Measurements from ENCODE around the gene CELF4.

CELF4 gene

DNA sequence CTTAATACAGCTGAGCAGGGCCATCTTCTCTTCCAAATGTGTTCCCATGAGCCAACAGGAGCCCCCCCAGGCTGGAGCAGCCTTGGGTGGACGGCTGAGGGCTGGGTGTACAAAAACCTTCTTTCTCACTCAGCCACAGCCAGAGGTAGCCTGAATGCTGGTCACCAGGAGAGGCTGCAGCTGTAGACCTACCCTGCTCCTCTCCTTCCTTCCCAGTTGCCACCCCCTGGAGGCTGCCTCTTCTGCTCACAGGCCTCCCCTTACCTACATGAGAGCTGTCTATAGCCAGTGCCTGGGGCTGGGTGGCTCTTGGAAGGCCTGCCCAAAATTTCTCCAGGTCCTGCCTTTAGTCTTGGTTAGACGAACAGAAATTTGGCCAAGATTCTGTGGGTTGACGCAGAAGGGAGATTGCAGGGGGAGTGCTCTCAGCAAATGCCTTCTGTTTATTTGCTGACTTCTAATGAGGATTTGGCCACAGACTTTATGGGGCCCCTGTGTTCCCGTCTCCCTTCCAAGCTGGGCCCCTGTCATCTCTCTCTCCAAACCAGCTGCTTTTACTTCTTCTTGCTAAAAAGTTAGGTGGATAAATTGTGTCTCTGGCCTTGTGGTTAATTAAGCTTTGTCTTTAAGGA, 18.3 kb downstream of the CELF4 start:
- Histone ChIP-seq H3K4me1 (ENCODE audit: control insufficient read depth, insufficient read depth, low read length) (no peaks in the 10 kb centered on the region), H3K27me3 (ENCODE audit: control insufficient read depth in 1 of 2, insufficient read depth in 2 of 2, low read length in 2 of 2) (peaks cover 14 to 20% of the 10 kb centered on the region in 2 donors), H3K4me3 (ENCODE audit: low read length in 2 of 2) (no peak overlapping the region), H3K9ac (ENCODE audit: low read length in 2 of 2) (no peak overlapping the region), H3K36me3 (ENCODE audit: control insufficient read depth in 2 of 2, insufficient read depth in 2 of 2, low read length in 2 of 2) (no peaks in the 10 kb centered on the region), H3K9me3 (ENCODE audit: control insufficient read depth in 2 of 2, low read length in 2 of 2) (no peaks in the 10 kb centered on the region), H3K27ac (ENCODE audit: low read length) (no peak overlapping the region)

GRCh38 chr18:37546651-37547050, 18.9 kb downstream of the CELF4 start:
- Histone ChIP-seq H3K4me3 (ENCODE audit: low read length in 2 of 2) (no peak overlapping the region), H3K9me3 (ENCODE audit: control insufficient read depth in 2 of 2, low read length in 2 of 2) (no peaks in the 10 kb centered on the region), H3K9ac (ENCODE audit: low read length in 2 of 2) (no peak overlapping the region), H3K36me3 (ENCODE audit: control insufficient read depth in 2 of 2, insufficient read depth in 2 of 2, low read length in 2 of 2) (no peaks in the 10 kb centered on the region), H3K4me1 (ENCODE audit: control insufficient read depth, insufficient read depth, low read length) (no peaks in the 10 kb centered on the region), H3K27me3 (ENCODE audit: control insufficient read depth in 1 of 2, insufficient read depth in 2 of 2, low read length in 2 of 2) (peaks cover 14 to 20% of the 10 kb centered on the region in 2 donors), H3K27ac (ENCODE audit: low read length) (no peak overlapping the region)

- H3K36me3 ChIP-seq (ENCODE audit: control insufficient read depth in 2 of 2, insufficient read depth in 2 of 2, low read length in 2 of 2): no peaks in the 10 kb centered on the region
- H3K27me3 ChIP-seq (ENCODE audit: control insufficient read depth in 1 of 2, insufficient read depth in 2 of 2, low read length in 2 of 2): peaks cover 14 to 17% of the 10 kb centered on the region in 2 donors
- H3K4me1 ChIP-seq (ENCODE audit: control insufficient read depth, insufficient read depth, low read length): no peaks in the 10 kb centered on the region
- no peak overlapping the region for H3K27ac ChIP-seq (ENCODE audit: low read length)
- no peak overlapping the region for H3K9ac ChIP-seq (ENCODE audit: low read length in 2 of 2)
- no peak overlapping the region for H3K4me3 ChIP-seq (ENCODE audit: low read length in 2 of 2)
- no peaks in the 10 kb centered on the region for H3K9me3 ChIP-seq (ENCODE audit: control insufficient read depth in 2 of 2, low read length in 2 of 2)
These were observed 19.4 kb downstream of the CELF4 start for GRCh38 chr18:37546272-37546537.

DNA sequence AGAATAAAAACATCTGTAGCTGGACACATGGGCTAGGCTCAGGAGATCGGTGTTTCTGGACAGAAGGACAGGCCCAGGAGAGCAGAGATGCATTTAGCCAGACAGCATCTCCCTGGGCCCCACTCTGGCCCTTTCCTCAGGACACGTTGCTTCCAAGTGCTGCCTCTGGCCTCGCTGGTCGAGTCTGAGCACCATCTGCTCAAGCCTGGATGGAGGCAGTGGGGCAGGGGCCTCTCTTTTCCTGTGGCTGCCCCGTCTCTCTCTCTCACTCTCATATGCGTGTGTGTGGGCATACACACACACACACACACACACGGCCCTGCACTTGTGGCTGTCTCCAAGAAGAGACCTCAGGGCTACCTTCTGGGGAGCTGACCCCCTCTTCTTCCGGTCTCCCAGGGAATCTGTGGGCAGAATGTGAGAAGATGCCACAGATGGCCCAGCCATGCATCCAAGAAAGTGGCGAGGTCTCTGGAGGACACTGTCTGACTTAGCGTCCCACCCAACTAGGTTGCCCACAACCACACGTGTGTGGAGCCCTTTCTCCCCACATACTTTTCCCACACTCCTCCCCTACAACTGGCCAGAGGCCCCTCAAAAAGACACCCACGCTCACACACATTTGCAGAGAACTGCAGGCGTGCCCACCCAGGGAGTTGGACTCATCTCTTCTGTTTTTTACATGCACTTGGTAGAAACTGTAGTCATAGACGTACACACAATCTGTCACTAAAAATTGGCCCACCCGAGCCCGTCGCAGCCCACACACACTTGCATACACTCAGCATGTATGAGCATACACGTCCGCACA, 19.9 kb downstream of the CELF4 start:
- Histone ChIP-seq H3K27me3 (ENCODE audit: control insufficient read depth in 1 of 2, insufficient read depth in 2 of 2, low read length in 2 of 2) (peaks cover 14 to 20% of the 10 kb centered on the region in 2 donors), H3K9me3 (ENCODE audit: control insufficient read depth in 2 of 2, low read length in 2 of 2) (no peaks in the 10 kb centered on the region)

GRCh38 chr18:37544713-37545112, 20.9 kb downstream of the CELF4 start:
- H3K4me1 ChIP-seq (ENCODE audit: control insufficient read depth, insufficient read depth, low read length): no peaks in the 10 kb centered on the region
- H3K4me3 ChIP-seq (ENCODE audit: low read length in 2 of 2): no peak overlapping the region
- H3K36me3 ChIP-seq (ENCODE audit: control insufficient read depth in 2 of 2, insufficient read depth in 2 of 2, low read length in 2 of 2): no peaks in the 10 kb centered on the region
- peaks cover 22 to 24% of the 10 kb centered on the region in 2 donors for H3K27me3 ChIP-seq (ENCODE audit: control insufficient read depth in 1 of 2, insufficient read depth in 2 of 2, low read length in 2 of 2)
- H3K9me3 ChIP-seq (ENCODE audit: control insufficient read depth in 2 of 2, low read length in 2 of 2): no peaks in the 10 kb centered on the region
- no peak overlapping the region for H3K9ac ChIP-seq (ENCODE audit: low read length in 2 of 2)
- no peak overlapping the region for H3K27ac ChIP-seq (ENCODE audit: low read length)

More for the DNA sequence above, 19.9 kb downstream of the CELF4 start:
- Histone ChIP-seq H3K4me1 (ENCODE audit: control insufficient read depth, insufficient read depth, low read length) (no peaks in the 10 kb centered on the region), H3K4me3 (ENCODE audit: low read length in 2 of 2) (no peak overlapping the region), H3K27ac (ENCODE audit: low read length) (no peak overlapping the region), H3K9ac (ENCODE audit: low read length in 2 of 2) (no peak overlapping the region), H3K36me3 (ENCODE audit: control insufficient read depth in 2 of 2, insufficient read depth in 2 of 2, low read length in 2 of 2) (no peaks in the 10 kb centered on the region)

DNA sequence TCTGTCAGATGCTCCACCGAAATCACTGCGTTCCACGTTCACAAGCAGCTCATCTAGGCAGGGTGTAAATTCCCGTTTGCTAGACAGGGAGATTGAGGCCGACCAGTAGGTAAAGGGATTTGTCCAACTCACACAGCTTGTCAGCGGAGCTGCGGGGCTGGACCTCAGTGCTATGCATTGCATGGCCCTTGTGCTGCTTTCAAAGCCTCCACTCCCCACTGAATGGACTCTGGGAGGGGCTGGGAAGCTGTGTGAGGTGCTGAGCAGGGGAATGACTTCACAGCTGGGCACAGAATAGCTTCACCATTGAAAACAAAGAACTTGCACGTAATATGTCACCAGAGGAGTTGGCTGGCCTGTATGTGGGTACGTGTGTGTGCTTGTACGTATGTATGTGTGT, 21.4 kb downstream of the CELF4 start:
- Histone ChIP-seq H3K4me1 (ENCODE audit: control insufficient read depth, insufficient read depth, low read length) (no peaks in the 10 kb centered on the region), H3K9me3 (ENCODE audit: control insufficient read depth in 2 of 2, low read length in 2 of 2) (no peaks in the 10 kb centered on the region), H3K36me3 (ENCODE audit: control insufficient read depth in 2 of 2, insufficient read depth in 2 of 2, low read length in 2 of 2) (no peaks in the 10 kb centered on the region), H3K4me3 (ENCODE audit: low read length in 2 of 2) (no peak overlapping the region), H3K9ac (ENCODE audit: low read length in 2 of 2) (no peak overlapping the region), H3K27me3 (ENCODE audit: control insufficient read depth in 1 of 2, insufficient read depth in 2 of 2, low read length in 2 of 2) (peaks cover 24 to 26% of the 10 kb centered on the region in 2 donors), H3K27ac (ENCODE audit: low read length) (no peak overlapping the region)

DNA sequence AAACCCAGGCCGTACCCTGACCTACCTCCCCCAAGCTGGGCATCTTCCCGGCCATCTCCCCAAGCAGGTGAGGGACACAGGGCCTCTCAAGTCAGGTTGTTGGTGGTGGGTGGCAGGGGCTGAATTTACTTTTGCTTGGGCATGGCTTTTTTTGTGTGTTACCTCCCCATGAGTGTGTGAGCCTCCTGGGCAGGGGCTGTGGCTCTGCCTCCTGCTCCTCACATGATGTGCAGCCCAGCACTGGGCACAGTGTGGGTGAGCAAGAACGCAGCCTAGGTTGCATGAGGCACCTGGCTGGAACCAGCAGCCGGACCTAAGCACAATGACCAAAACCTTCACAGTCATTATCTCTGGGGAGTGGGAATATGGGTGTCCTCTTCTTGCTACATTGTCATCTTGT, 22.3 kb downstream of the CELF4 start:
- no peaks in the 10 kb centered on the region for H3K9me3 ChIP-seq (ENCODE audit: control insufficient read depth in 2 of 2, low read length in 2 of 2)
- no peak overlapping the region for H3K4me3 ChIP-seq (ENCODE audit: low read length in 2 of 2)
- H3K36me3 ChIP-seq (ENCODE audit: control insufficient read depth in 2 of 2, insufficient read depth in 2 of 2, low read length in 2 of 2): no peaks in the 10 kb centered on the region
- no peak overlapping the region for H3K27ac ChIP-seq (ENCODE audit: low read length)
- no peak overlapping the region for H3K9ac ChIP-seq (ENCODE audit: low read length in 2 of 2)
- H3K27me3 ChIP-seq (ENCODE audit: control insufficient read depth in 1 of 2, insufficient read depth in 2 of 2, low read length in 2 of 2): peaks cover 30% of the 10 kb centered on the region in 2 donors
- no peaks in the 10 kb centered on the region for H3K4me1 ChIP-seq (ENCODE audit: control insufficient read depth, insufficient read depth, low read length)

GRCh38 chr18:37541517-37541916, 24.1 kb downstream of the CELF4 start:
- H3K4me3 ChIP-seq (ENCODE audit: low read length in 2 of 2): no peak overlapping the region
- no peaks in the 10 kb centered on the region for H3K9me3 ChIP-seq (ENCODE audit: control insufficient read depth in 2 of 2, low read length in 2 of 2)
- no peak overlapping the region for H3K27ac ChIP-seq (ENCODE audit: low read length)
- H3K36me3 ChIP-seq (ENCODE audit: control insufficient read depth in 2 of 2, insufficient read depth in 2 of 2, low read length in 2 of 2): no peaks in the 10 kb centered on the region
- H3K27me3 ChIP-seq (ENCODE audit: control insufficient read depth in 1 of 2, insufficient read depth in 2 of 2, low read length in 2 of 2): peaks cover 34 to 40% of the 10 kb centered on the region in 2 donors
- H3K9ac ChIP-seq (ENCODE audit: low read length in 2 of 2): no peak overlapping the region
- H3K4me1 ChIP-seq (ENCODE audit: control insufficient read depth, insufficient read depth, low read length): peaks cover 2% of the 10 kb centered on the region

DNA sequence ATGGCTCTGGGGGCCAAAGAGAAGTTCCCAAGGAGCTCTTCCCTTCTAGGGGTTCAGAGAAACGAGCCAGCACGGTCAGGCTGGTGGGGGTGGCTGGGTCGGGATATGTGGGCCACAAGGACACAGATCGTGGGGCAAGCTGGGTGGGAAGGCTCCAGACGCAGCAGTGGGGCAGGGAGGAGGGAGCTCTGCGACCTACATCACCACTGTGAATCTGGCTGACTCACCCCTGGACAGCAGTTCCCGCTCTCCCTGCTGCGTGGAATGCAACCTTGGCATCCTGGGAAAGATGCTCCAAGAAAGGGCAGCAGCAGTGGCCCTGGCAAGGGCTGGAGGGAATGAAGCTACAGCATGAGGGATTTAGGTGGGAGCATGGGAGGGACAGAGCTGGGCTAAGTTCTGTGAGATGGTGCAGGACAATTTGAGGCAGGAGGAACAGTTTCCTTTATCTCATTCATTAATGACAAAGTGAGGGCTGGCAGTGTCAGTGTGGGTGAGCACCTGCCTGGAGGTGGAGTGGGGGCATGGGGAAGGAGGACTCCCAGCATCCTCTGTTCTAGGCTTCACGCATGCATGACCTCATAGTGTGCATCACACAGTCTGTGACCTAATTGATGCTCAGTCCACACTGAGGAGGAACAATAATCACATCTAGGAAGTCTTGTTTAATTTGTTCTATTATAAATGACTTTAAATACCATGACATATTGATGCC, 25.0 kb downstream of the CELF4 start:
- Histone ChIP-seq H3K36me3 (ENCODE audit: control insufficient read depth in 2 of 2, insufficient read depth in 2 of 2, low read length in 2 of 2) (no peaks in the 10 kb centered on the region), H3K27me3 (ENCODE audit: control insufficient read depth in 1 of 2, insufficient read depth in 2 of 2, low read length in 2 of 2) (peaks cover 34 to 39% of the 10 kb centered on the region in 2 donors), H3K27ac (ENCODE audit: low read length) (no peak overlapping the region), H3K9me3 (ENCODE audit: control insufficient read depth in 2 of 2, low read length in 2 of 2) (no peaks in the 10 kb centered on the region), H3K4me3 (ENCODE audit: low read length in 2 of 2) (no peak overlapping the region), H3K9ac (ENCODE audit: low read length in 2 of 2) (no peak overlapping the region), H3K4me1 (ENCODE audit: control insufficient read depth, insufficient read depth, low read length) (peaks cover 2% of the 10 kb centered on the region)

- Histone ChIP-seq H3K36me3 (ENCODE audit: control insufficient read depth in 2 of 2, insufficient read depth in 2 of 2, low read length in 2 of 2) (no peaks in the 10 kb centered on the region), H3K27ac (ENCODE audit: low read length) (no peak overlapping the region), H3K9ac (ENCODE audit: low read length in 2 of 2) (no peak overlapping the region), H3K4me3 (ENCODE audit: low read length in 2 of 2) (no peak overlapping the region), H3K9me3 (ENCODE audit: control insufficient read depth in 2 of 2, low read length in 2 of 2) (no peaks in the 10 kb centered on the region), H3K27me3 (ENCODE audit: control insufficient read depth in 1 of 2, insufficient read depth in 2 of 2, low read length in 2 of 2) (peaks cover 33 to 42% of the 10 kb centered on the region in 2 donors), H3K4me1 (ENCODE audit: control insufficient read depth, insufficient read depth, low read length) (peaks cover 2% of the 10 kb centered on the region)
These were observed 26.4 kb downstream of the CELF4 start for GRCh38 chr18:37539236-37539635.

Measured in stomach smooth muscle (tissue), 2 donors.